Panc1 (cell line): Measurements from ENCODE around the gene CCDC178.

Experiments used
- POLR2AphosphoS5 ChIP-seq: IDR thresholded peaks from 2 replicates; pipeline ENCODE4 v1.6.1; 2012; ENCODE audit warnings: mild to moderate bottlenecking, low read depth, low read length, moderate library complexity
- SIN3A ChIP-seq: IDR thresholded peaks from 2 replicates; pipeline ENCODE4 v1.6.1; 2012; ENCODE audit warnings: low read depth, mild to moderate bottlenecking, low read length, moderate library complexity, borderline replicate concordance; ENCODE audit not compliant: insufficient read depth
- TF ChIP-seq, protein P1 (sequence below), 2 experiments: IDR thresholded peaks; 2 replicates each; pipeline ENCODE4 v1.6.1; 2011 to 2012; ENCODE audit warnings: low read depth in 2 of 2, control low read depth in 1 of 2, low read length in 1 of 2, mild to moderate bottlenecking in 1 of 2, moderate library complexity in 1 of 2; ENCODE audit not compliant: insufficient read depth in 1 of 2
- TF ChIP-seq, protein P2 (sequence below): fragments of 450-650 bp; IDR thresholded peaks from 2 replicates; pipeline ENCODE4 v1.5.1; 2017; ENCODE audit warnings: mild to moderate bottlenecking

DNA sequence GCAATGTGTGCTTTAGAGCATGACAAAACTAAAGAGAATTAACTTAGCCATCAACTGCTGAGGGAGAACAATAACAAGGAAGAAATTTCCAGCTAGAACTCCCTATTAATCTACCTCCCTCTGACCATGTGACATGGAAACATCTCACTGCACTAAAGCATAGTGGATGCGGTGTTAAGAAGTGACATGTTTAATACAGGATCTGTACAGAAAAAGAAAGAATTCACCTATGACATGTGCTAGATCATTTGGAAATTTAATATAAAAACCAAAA lies 465.4 kb downstream of the CCDC178 start:
- TF ChIP-seq, protein P1, sequence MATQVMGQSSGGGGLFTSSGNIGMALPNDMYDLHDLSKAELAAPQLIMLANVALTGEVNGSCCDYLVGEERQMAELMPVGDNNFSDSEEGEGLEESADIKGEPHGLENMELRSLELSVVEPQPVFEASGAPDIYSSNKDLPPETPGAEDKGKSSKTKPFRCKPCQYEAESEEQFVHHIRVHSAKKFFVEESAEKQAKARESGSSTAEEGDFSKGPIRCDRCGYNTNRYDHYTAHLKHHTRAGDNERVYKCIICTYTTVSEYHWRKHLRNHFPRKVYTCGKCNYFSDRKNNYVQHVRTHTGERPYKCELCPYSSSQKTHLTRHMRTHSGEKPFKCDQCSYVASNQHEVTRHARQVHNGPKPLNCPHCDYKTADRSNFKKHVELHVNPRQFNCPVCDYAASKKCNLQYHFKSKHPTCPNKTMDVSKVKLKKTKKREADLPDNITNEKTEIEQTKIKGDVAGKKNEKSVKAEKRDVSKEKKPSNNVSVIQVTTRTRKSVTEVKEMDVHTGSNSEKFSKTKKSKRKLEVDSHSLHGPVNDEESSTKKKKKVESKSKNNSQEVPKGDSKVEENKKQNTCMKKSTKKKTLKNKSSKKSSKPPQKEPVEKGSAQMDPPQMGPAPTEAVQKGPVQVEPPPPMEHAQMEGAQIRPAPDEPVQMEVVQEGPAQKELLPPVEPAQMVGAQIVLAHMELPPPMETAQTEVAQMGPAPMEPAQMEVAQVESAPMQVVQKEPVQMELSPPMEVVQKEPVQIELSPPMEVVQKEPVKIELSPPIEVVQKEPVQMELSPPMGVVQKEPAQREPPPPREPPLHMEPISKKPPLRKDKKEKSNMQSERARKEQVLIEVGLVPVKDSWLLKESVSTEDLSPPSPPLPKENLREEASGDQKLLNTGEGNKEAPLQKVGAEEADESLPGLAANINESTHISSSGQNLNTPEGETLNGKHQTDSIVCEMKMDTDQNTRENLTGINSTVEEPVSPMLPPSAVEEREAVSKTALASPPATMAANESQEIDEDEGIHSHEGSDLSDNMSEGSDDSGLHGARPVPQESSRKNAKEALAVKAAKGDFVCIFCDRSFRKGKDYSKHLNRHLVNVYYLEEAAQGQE (IDR thresholded peaks at IDR 0.05; ENCODE audit: insufficient read depth in 1 of 2, low read depth in 2 of 2, low read length in 1 of 2): no peak
- TF ChIP-seq, protein P2, sequence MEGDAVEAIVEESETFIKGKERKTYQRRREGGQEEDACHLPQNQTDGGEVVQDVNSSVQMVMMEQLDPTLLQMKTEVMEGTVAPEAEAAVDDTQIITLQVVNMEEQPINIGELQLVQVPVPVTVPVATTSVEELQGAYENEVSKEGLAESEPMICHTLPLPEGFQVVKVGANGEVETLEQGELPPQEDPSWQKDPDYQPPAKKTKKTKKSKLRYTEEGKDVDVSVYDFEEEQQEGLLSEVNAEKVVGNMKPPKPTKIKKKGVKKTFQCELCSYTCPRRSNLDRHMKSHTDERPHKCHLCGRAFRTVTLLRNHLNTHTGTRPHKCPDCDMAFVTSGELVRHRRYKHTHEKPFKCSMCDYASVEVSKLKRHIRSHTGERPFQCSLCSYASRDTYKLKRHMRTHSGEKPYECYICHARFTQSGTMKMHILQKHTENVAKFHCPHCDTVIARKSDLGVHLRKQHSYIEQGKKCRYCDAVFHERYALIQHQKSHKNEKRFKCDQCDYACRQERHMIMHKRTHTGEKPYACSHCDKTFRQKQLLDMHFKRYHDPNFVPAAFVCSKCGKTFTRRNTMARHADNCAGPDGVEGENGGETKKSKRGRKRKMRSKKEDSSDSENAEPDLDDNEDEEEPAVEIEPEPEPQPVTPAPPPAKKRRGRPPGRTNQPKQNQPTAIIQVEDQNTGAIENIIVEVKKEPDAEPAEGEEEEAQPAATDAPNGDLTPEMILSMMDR: no peak
- TF ChIP-seq POLR2AphosphoS5: no peak
- TF ChIP-seq SIN3A: no peak
